ENCODE measurements around the gene GNA12.

The GNA12 gene

DNA sequence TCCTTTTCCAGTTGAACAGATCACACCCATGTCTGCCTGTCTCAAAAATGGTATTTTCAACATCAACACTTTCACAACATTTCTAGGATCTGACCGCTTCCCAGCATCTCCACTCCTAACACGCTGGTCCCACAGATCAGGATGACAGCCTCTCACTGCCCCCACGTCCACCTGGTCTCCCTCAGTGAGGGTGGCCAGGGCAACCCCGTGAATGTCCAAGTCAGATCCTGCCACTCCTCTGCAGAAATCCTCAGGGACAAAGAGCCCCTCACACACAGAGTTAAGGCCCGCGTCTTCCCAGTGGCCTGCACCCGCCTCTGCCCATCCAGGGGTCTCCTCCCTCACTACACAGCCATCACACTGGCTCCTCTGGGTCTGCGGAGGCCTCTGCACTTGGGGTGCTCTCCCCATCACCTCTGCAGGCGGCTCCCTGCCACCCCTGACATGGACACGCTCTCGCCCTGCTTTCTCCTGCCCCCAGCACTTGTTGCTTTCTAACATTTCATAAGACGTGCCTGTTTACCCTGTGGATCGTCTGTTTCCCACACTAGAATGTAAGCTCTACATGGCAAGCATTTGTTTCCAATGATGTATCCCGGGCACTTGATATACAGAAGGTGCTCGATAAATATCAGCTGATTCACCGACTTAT is 20.0 kb downstream of the GNA12 start:
- no peaks in the 10 kb centered on the region for H3K4me1 ChIP-seq (ENCODE audit: insufficient read depth, low read length)
- no peak overlapping the region for H3K4me3 ChIP-seq (ENCODE audit: low read depth in 1 of 2, low read length in 2 of 2)
- no peak overlapping the region for H3K27ac ChIP-seq (ENCODE audit: low read length)
- H3K36me3 ChIP-seq (ENCODE audit: insufficient read depth, low read length): no peaks in the 10 kb centered on the region; the same call in 1 of the 2 replicates
- TF ChIP-seq, protein P1, sequence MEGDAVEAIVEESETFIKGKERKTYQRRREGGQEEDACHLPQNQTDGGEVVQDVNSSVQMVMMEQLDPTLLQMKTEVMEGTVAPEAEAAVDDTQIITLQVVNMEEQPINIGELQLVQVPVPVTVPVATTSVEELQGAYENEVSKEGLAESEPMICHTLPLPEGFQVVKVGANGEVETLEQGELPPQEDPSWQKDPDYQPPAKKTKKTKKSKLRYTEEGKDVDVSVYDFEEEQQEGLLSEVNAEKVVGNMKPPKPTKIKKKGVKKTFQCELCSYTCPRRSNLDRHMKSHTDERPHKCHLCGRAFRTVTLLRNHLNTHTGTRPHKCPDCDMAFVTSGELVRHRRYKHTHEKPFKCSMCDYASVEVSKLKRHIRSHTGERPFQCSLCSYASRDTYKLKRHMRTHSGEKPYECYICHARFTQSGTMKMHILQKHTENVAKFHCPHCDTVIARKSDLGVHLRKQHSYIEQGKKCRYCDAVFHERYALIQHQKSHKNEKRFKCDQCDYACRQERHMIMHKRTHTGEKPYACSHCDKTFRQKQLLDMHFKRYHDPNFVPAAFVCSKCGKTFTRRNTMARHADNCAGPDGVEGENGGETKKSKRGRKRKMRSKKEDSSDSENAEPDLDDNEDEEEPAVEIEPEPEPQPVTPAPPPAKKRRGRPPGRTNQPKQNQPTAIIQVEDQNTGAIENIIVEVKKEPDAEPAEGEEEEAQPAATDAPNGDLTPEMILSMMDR (IDR thresholded peaks at IDR 0.05; ENCODE audit: borderline replicate concordance, extremely low read depth, low read length, poor library complexity, severe bottlenecking): no peak
- TF ChIP-seq EZH2 (IDR thresholded peaks at IDR 0.05; ENCODE audit: borderline replicate concordance, low read depth, low read length, severe bottlenecking): no peak
- ATAC-seq (ENCODE audit: insufficient read depth, low read depth) (no peak), DNase-seq (no peak)
- H2AFZ ChIP-seq (ENCODE audit: low read depth, low read length): no peak overlapping the region
- no peak overlapping the region for H3K9ac ChIP-seq (ENCODE audit: low read depth, low read length)
- H3K4me2 ChIP-seq (ENCODE audit: insufficient read depth, low read length): no peak overlapping the region
- H3K9me3 ChIP-seq (ENCODE audit: insufficient read depth, low read length, severe bottlenecking): no peaks in the 10 kb centered on the region
- H3K79me2 ChIP-seq (ENCODE audit: insufficient read depth, low read length): peaks cover 70% of the 10 kb centered on the region
- H4K20me1 ChIP-seq (ENCODE audit: insufficient read depth, low read length): peaks cover 53% of the 10 kb centered on the region; the same call in 1 of the 2 replicates
- no peaks in the 10 kb centered on the region for H3K27me3 ChIP-seq (ENCODE audit: insufficient read depth, low read length, poor library complexity)

DNA sequence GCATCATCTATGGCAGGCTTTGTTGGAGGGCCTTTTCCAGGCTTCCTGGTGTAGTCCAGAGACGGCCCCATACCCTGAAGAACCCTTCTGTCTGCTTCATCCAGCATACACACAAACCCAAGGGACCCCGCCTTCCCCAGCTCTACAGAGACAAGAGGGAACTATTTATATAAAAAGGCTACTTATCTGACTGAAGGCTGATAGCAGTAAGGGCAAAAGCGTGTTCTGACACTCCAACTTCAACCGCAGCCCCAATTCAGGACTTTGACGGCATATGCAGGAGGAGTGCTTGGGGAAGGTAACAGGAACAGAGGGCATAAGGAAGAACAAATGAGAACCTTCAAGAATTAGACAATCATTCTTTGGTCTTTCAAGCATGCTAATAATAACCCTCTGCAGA is 21.0 kb downstream of the GNA12 start:
- Histone ChIP-seq H2AFZ (ENCODE audit: low read depth, low read length) (no peak overlapping the region), H3K9me3 (ENCODE audit: insufficient read depth, low read length, severe bottlenecking) (no peaks in the 10 kb centered on the region), H3K27ac (ENCODE audit: low read length) (no peak overlapping the region), H3K27me3 (ENCODE audit: insufficient read depth, low read length, poor library complexity) (no peaks in the 10 kb centered on the region), H3K4me1 (ENCODE audit: insufficient read depth, low read length) (no peaks in the 10 kb centered on the region), H3K4me2 (ENCODE audit: insufficient read depth, low read length) (no peak overlapping the region), H4K20me1 (ENCODE audit: insufficient read depth, low read length) (peaks cover 60% of the 10 kb centered on the region; the same call in 1 of the 2 replicates), H3K36me3 (ENCODE audit: insufficient read depth, low read length) (no peaks in the 10 kb centered on the region; the same call in 1 of the 2 replicates), H3K79me2 (ENCODE audit: insufficient read depth, low read length) (peaks cover 76% of the 10 kb centered on the region), H3K4me3 (ENCODE audit: low read depth in 1 of 2, low read length in 2 of 2) (no peak overlapping the region), H3K9ac (ENCODE audit: low read depth, low read length) (no peak overlapping the region)
- TF ChIP-seq, protein P1 (IDR thresholded peaks at IDR 0.05; ENCODE audit: borderline replicate concordance, extremely low read depth, low read length, poor library complexity, severe bottlenecking): no peak
- TF ChIP-seq EZH2 (IDR thresholded peaks at IDR 0.05; ENCODE audit: borderline replicate concordance, low read depth, low read length, severe bottlenecking): no peak
- ATAC-seq (ENCODE audit: insufficient read depth, low read depth) (no peak), DNase-seq (no peak)

DNA sequence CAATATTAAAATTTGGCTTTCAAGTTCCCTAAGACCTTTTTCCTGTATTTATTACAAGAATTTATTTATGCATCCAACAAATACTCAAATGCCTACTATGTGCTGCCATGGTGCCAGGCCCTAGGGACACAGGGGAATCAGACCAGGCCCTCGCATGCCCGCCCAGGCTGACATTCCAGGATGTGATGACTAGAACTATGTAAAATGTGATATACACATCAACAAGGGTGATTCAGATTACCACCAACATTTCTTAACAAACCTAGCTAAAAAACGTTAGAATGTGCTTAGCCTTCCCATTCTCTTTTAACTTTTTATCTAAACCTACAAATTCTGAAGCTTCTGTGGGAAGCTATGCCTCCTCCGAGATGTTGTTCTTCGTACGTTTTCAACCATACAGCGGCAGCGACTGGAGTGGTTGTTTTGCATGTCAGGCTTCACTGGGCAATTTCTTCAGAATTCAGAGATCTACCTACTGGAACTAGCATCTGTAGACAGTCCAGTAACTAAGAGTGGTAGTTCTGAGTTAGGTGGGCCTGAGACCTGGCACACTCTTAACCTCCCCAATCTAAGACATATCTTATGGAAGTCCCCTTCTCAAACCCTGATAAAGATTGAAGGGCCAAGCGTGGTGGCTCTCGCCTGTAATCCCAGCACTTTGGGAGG is 22.1 kb downstream of the GNA12 start:
- H3K4me3 ChIP-seq (ENCODE audit: low read depth in 1 of 2, low read length in 2 of 2): no peak overlapping the region

More for the DNA sequence above, 22.1 kb downstream of the GNA12 start:
- Histone ChIP-seq H3K36me3 (ENCODE audit: insufficient read depth, low read length) (no peaks in the 10 kb centered on the region; the same call in 1 of the 2 replicates), H3K4me2 (ENCODE audit: insufficient read depth, low read length) (no peak overlapping the region), H3K79me2 (ENCODE audit: insufficient read depth, low read length) (peaks cover 80% of the 10 kb centered on the region), H3K9ac (ENCODE audit: low read depth, low read length) (no peak overlapping the region), H3K4me1 (ENCODE audit: insufficient read depth, low read length) (no peaks in the 10 kb centered on the region), H4K20me1 (ENCODE audit: insufficient read depth, low read length) (peaks cover 64% of the 10 kb centered on the region; the same call in 1 of the 2 replicates), H2AFZ (ENCODE audit: low read depth, low read length) (no peak overlapping the region), H3K27me3 (ENCODE audit: insufficient read depth, low read length, poor library complexity) (no peaks in the 10 kb centered on the region), H3K9me3 (ENCODE audit: insufficient read depth, low read length, severe bottlenecking) (no peaks in the 10 kb centered on the region), H3K27ac (ENCODE audit: low read length) (no peak overlapping the region)
- DNase-seq (no peak), ATAC-seq (ENCODE audit: insufficient read depth, low read depth) (no peak)
- TF ChIP-seq, protein P1 (IDR thresholded peaks at IDR 0.05; ENCODE audit: borderline replicate concordance, extremely low read depth, low read length, poor library complexity, severe bottlenecking): no peak
- no peak for TF ChIP-seq EZH2 (IDR thresholded peaks at IDR 0.05; ENCODE audit: borderline replicate concordance, low read depth, low read length, severe bottlenecking)

Data from DND-41 (cell line).